ENCODE measurements around the gene POLR3H.

DNA sequence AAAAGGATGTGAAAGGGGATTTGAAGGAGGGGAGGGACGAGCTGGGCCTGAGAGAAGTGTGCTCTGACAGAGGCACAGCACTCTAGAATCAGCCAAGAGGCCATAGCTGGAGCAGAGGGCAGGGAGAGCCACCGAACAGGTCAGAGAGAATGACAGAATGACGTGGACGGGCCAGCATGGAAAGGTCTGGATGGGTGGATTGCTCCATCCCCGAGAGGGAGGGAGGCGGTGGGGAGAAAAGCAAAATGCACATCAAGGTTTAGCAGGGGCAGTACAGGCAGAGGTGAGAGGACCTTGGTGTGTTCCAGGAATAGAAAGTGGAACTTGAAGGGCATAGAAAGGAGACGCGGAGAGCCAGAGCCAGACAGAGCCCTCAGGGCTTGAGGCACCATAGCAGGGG lies 38.4 kb upstream of the POLR3H start:
- TF ChIP-seq POLR2A (IDR thresholded peaks at IDR 0.05), result no peak
- TF ChIP-seq, protein P1, sequence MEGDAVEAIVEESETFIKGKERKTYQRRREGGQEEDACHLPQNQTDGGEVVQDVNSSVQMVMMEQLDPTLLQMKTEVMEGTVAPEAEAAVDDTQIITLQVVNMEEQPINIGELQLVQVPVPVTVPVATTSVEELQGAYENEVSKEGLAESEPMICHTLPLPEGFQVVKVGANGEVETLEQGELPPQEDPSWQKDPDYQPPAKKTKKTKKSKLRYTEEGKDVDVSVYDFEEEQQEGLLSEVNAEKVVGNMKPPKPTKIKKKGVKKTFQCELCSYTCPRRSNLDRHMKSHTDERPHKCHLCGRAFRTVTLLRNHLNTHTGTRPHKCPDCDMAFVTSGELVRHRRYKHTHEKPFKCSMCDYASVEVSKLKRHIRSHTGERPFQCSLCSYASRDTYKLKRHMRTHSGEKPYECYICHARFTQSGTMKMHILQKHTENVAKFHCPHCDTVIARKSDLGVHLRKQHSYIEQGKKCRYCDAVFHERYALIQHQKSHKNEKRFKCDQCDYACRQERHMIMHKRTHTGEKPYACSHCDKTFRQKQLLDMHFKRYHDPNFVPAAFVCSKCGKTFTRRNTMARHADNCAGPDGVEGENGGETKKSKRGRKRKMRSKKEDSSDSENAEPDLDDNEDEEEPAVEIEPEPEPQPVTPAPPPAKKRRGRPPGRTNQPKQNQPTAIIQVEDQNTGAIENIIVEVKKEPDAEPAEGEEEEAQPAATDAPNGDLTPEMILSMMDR (IDR thresholded peaks at IDR 0.05 in 8 of 11, conservative IDR thresholded peaks at IDR 0.05 in 3 of 11), result no peak
- no peak for TF ChIP-seq POLR2AphosphoS5 (IDR thresholded peaks at IDR 0.05)
